TTC549 (cell line): ENCODE measurements around the gene UBE2E2.

Experiments
- FAIRE-seq: peaks from 2 replicates; lab custom pipeline; 2012; peaks lifted over from hg19 to GRCh38; lab: Jason Lieb, UNC

UBE2E2 gene

GRCh38 chr3:23546181-23546580, 343.1 kb downstream of the UBE2E2 start:
- no peak for FAIRE-seq

- FAIRE-seq = no peak
Measured at GRCh38 chr3:23547905-23548650, 345.0 kb downstream of the UBE2E2 start.

- FAIRE-seq = no peak
Measured at GRCh38 chr3:23548706-23549105, 345.6 kb downstream of the UBE2E2 start.

- no peak for FAIRE-seq
Measured at GRCh38 chr3:23549148-23549910, 346.2 kb downstream of the UBE2E2 start.

- FAIRE-seq = no peak
Measured at GRCh38 chr3:23550402-23550801, 347.3 kb downstream of the UBE2E2 start.

- FAIRE-seq = no peak
Measured at GRCh38 chr3:23552506-23552905, 349.4 kb downstream of the UBE2E2 start.

GRCh38 chr3:23553353-23553752, 350.2 kb downstream of the UBE2E2 start:
- FAIRE-seq = no peak

- no peak for FAIRE-seq
Measured at GRCh38 chr3:23565041-23565775, 362.1 kb downstream of the UBE2E2 start.

GRCh38 chr3:23566499-23566898, 363.4 kb downstream of the UBE2E2 start:
- FAIRE-seq = no peak

- FAIRE-seq = no peak
Measured at GRCh38 chr3:23567917-23568316, 364.8 kb downstream of the UBE2E2 start.

- FAIRE-seq = no peak
Measured at GRCh38 chr3:23573827-23574226, 370.7 kb downstream of the UBE2E2 start.

- FAIRE-seq = no peak
Measured at GRCh38 chr3:23574822-23575315, 371.7 kb downstream of the UBE2E2 start.

GRCh38 chr3:23575697-23576096, 372.6 kb downstream of the UBE2E2 start:
- FAIRE-seq = no peak

GRCh38 chr3:23576379-23576959, 373.3 kb downstream of the UBE2E2 start:
- FAIRE-seq = no peak

- no peak for FAIRE-seq
Measured at GRCh38 chr3:23580096-23580713, 377.1 kb downstream of the UBE2E2 start.

GRCh38 chr3:23583980-23584740, 381.0 kb downstream of the UBE2E2 start:
- no peak for FAIRE-seq

GRCh38 chr3:23587513-23587912, 384.4 kb downstream of the UBE2E2 start:
- no peak for FAIRE-seq

- no peak for FAIRE-seq
Measured at GRCh38 chr3:23588547-23588946, 385.4 kb downstream of the UBE2E2 start.

- no peak for FAIRE-seq
Measured at GRCh38 chr3:23589602-23590001, 386.5 kb downstream of the UBE2E2 start.

GRCh38 chr3:23590424-23591273, 387.5 kb downstream of the UBE2E2 start:
- FAIRE-seq = no peak
